HG03045 (cell line): ENCODE results near the gene ANXA1.
"Not testable (repeated sequence)": the region's sequence is repeated elsewhere in the genome, so short reads cannot be mapped to it uniquely, and the experiment has no call there.

Experiments used
- ATAC-seq: cut with Tn5 transposase; IDR thresholded peaks from one replicate; pipeline ENCODE4 v1.9.1; 2021; ENCODE audit warnings: mild to moderate bottlenecking, moderate library complexity; ENCODE audit not compliant: unreplicated experiment

ANXA1 gene

GRCh38 chr9:73166468-73166867 is 14.8 kb downstream of the ANXA1 start:
- no peak for ATAC-seq

- no peak for ATAC-seq
Observed at GRCh38 chr9:73167614-73168013, 15.9 kb downstream of the ANXA1 start.

GRCh38 chr9:73168298-73168934 is 16.8 kb downstream of the ANXA1 start:
- ATAC-seq = no peak

- no peak for ATAC-seq
Observed at GRCh38 chr9:73170185-73170957, 18.7 kb downstream of the ANXA1 start.

DNA sequence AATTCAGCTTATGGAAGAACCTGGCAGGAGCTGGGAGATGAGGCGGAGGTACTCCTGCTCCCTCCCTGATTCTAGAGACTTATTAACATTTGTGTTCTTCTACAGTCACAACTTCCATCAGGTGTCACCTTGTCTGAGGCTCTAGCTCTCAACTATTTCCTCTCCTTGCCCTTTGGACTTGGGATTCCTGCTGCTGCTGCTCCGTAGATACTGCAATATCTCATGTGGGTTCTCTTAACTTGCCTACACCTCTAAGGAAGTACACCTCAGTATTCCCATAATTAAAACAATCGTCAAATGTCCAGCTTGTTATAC is 21.2 kb downstream of the ANXA1 start:
- ATAC-seq = no peak

- no peak for ATAC-seq
Observed at GRCh38 chr9:73173557-73174329, 22.1 kb downstream of the ANXA1 start.

GRCh38 chr9:73174330-73174980 is 22.8 kb downstream of the ANXA1 start:
- no peak for ATAC-seq

DNA sequence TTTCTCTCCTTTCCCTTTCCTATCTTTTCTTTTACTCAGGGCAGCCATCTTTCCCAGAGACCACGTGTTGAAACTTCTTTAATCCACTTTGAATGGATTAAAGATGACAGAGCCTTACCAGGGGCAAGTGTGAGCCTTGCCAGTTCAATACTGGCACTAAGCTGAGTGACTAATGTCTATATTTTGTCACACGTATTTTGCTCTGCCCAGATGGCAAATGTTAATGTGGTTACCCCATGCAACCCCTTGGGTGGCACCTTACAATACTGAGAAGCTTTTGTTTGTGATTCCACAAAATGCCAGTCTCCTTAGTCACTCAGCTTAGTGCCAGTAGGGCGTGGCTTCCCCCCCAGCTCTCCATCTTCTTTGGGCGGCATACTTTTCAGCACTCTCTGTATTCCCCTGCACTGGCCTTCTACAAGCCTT is 24.8 kb downstream of the ANXA1 start:
- ATAC-seq = no peak

DNA sequence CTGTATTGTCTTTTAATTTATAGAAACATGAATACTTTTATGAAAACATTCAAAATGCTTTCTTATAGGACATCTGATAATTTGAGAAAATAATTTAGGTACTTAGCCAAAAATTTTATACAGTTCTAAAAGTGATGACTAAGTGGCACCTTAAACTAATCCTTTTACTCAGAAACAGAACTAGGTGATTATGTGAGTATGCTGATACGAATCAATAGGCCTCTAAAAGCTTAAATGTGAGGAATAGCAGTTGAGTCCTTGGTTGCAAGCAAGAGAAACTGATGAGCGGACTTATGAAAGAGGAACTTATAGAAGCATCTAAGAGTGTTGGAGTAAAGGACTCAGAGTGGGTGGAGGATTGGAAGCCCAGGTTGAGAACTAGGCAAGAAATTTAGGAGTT is 26.4 kb downstream of the ANXA1 start:
- no peak for ATAC-seq

DNA sequence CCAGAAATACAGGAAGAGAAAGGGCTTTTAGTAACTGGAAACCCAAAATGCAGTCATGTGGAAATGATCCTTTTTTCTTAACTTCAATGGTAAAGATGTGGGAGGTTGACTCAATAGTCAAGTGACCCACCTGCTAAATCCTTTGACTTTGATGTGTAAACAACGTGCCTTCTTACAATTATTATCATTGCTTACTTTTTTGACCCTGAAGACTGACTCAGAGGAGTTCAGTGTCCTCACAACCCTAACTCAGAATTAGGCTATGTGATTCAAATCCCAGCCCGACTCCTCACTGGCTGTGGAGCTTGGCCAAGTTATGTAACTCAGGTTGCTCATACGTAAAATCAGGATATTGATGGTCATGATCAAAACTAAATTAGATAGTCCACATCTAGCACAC is 27.9 kb downstream of the ANXA1 start:
- ATAC-seq = no peak

GRCh38 chr9:73180403-73180802 is 28.7 kb downstream of the ANXA1 start:
- no peak for ATAC-seq

DNA sequence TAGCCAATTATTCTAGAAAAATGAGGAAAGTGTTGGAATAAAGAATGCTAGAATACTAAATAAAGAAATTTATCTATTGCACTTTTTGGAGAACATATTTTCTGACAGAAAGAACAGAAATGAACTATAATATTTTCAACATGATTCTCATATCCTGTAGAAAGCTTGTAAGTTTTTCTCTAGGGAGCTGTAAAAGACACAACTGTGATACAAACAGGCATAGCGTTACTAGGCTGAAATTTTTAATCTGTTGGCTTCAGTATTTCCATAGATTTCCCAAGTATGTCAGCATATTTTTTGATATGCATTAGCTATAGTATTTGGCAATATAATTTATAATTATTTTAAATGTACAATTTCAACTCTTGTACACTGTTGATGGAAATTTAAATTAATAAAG is 31.3 kb downstream of the ANXA1 start:
- ATAC-seq = no peak

DNA sequence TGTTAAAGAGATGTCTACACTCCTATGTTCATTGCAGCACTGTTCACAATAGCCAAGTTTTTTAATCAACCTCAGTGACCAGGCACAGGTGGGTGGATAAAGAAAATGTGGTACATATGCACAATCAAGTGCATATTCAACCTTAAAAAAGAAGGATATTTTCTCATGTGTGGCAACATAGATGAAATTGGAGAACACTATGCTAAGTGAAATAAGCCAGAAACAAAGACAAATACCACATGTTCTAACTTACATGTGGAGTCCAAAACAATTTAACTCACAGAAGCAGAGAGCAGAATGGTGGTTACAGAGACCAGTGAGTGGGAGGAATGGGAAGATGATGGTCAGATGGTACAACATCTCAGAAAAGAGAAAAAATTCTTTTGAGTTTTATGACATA is 31.8 kb downstream of the ANXA1 start:
- ATAC-seq = no peak

DNA sequence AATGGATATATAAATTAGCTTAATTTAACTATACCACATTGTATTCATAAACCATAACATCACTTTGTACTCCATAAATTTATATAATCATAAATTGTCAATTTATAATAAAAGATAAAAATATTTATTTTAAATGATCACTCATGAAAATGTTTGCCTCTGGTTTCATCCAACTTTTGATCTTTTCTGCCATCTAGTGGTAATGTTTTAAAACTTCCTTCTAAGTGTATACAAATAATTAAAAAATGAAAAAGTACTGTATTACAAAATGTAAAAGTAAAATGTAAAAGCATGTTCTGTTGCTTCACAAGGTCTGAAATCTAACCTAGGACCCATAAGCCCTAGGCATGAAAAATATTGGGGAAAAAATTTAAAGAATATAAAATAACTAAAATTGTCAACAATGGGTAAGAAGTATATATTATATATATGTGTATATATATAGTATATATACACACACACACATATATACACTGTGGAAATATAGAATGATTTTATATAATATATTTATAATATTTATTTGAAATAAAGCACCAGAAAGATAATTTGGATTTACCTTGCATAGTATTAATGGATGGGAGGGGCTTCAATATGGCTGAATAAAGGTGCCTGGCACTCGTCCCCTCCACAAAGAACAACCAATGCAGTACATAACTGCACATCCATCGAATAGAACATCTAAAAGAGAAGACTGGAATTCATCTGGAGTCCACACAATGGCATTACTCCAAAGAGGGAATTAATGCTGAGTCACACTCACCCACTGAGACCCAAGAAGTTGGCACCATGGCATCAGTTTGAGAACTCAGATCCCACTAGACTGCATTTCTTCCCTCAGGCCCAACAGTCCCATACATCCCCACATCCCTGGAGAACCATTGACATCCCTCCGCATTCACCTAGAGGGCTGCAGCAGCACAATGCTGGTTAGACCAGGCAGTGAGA is 32.5 kb downstream of the ANXA1 start:
- no peak for ATAC-seq

DNA sequence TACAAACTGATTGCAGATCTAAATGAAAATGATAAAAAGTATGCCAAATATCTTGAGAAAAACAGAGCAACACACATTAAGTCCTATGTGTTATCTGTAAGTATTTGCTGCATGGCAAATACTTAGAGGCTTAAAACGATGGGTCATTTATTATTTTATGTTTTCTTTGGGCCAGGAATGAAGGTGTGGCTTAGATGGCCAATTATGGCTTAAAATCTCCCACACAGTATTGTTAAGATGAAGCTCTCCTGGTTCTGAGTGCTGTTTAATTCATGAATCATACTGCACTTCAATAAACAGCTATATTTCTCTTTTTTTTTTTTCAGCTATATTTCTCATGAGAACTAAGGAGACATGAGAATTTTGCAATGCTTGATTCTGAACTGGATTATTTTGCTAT is 39.4 kb downstream of the ANXA1 start:
- not testable (repeated sequence) for ATAC-seq

DNA sequence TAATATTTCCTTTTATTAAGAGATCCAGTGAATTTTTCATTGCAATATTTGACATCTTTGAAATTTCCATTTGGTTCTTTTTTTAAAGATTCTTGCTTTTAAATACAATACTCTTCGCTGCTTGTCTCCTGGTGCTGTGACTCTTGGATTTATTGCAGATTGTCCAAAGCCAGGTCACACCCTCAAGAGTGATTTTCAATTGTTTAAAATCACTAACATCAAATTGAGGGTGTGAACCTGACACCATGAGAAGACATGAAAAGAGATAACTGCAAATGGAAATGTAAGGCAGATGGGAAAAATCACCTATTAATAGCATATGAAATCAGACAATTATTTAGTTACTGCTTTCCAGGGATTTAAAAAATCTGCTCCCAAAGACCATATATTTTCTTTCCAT is 42.6 kb downstream of the ANXA1 start:
- ATAC-seq = no peak

DNA sequence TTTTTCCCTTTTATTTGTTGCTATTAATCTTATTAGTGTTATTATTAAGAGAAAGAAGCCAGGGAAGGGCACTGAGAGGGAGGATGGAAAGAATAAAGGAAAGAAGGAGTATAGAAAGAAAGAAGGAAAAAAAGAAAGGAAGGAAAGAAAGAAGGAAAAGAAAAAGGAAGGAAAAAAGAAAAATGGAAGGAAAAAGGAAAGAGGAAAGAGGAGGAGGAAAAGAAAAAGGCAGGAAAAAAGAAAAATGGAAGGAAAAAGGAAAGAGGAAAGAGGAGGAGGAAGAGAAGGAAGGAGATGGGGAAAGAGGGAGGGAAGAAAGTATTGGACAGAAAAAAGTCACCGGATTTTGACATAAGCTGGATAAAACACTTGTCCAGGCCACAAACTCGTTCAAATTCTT is 47.8 kb downstream of the ANXA1 start:
- no peak for ATAC-seq

DNA sequence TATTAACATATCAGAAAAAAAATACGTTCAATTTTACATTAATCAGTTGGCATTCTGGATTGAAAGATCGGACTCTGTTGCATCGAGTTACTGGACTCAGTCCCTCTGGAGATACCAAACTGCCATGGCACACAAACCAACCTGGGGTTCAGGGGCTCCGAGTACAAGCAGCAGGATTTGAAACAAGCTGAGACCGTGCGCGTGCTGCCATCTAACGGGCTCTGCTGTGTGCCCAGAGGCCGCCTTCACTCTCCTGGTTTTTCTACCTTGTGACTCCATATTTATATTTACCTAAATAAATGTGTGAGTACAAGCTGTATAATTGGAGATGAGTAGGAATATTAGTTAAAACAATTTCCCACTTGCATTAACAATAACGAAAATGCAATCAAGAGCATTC is 48.2 kb downstream of the ANXA1 start:
- ATAC-seq = no peak

DNA sequence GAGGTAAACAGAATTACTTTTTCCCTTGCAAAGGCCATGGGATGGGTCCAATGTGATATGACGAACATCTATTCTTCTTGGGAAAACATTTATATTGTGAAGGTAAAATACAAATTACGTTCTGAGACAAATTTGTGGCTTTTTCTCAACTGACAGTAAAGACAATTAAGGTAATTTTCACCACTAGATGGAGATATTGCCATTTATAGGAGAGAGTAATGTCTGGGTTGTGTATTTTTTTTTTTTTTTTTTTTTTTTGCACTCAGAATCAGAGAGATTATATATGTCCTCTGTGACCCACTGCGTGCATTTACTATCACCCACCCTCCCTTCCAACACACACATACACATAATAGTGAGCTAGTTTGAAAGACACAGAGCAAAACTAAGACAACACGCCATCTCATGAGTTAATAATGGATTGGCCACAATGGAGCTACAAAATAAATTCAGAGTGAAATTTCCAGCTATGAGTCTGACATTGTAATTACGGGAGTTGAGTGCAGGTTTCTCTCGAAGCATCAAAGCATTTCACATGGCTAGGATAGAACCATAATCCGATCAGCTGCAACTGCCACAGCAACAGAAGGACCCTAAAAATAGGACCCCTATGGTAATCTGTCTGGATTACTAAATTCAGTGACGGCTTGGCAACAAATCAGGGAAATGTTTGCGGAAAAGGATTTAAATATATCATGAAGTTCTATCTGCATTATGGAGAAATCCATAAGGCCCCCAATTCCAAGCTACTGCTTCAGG is 49.2 kb downstream of the ANXA1 start:
- ATAC-seq = no peak

GRCh38 chr9:73202980-73203379 is 51.3 kb downstream of the ANXA1 start:
- ATAC-seq = no peak
